Neutrophil (primary cell): Measurements from ENCODE around the gene JPH3.

Source experiments
- H3K27ac ChIP-seq: fragments of 200-600 bp; sonication (generic); 2 replicates; pipeline ENCODE4 v1.5.1; 2016; ENCODE audit warnings: mild to moderate bottlenecking, moderate library complexity
- H3K27me3 ChIP-seq: fragments of 200-600 bp; sonication (generic); 2 replicates; pipeline ENCODE4 v1.6.0; 2016; ENCODE audit warnings: mild to moderate bottlenecking
- H3K36me3 ChIP-seq: fragments of 200-600 bp; sonication (generic); 2 replicates; pipeline ENCODE4 v1.5.1; 2017
- H3K4me1 ChIP-seq, 2 experiments: fragments of 200-600 bp in 1 of 2; sonication (generic) in 1 of 2; 1 replicate in 1 of 2; 2 replicates in 1 of 2; pipeline versions ENCODE4 v1.5.1 to v1.6.1; 2013 to 2016; ENCODE audit warnings: low read depth in 1 of 2, low read length in 1 of 2, mild to moderate bottlenecking in 1 of 2, moderate library complexity in 1 of 2; ENCODE audit not compliant: control insufficient read depth in 1 of 2, insufficient read depth in 1 of 2
- H3K4me3 ChIP-seq, 2 experiments: fragments of 200-600 bp in 1 of 2; sonication (generic) in 1 of 2; 1 replicate in 1 of 2; 2 replicates in 1 of 2; pipeline ENCODE4 v1.5.1; 2013 to 2016; ENCODE audit warnings: low read depth in 1 of 2, low read length in 1 of 2, mild to moderate bottlenecking in 1 of 2, moderate library complexity in 1 of 2
- H3K9me3 ChIP-seq: fragments of 200-600 bp; sonication (generic); 2 replicates; pipeline ENCODE4 v1.5.1; 2016
- CTCF ChIP-seq: fragments of 200-600 bp; sonication (generic); IDR thresholded peaks from 2 replicates; pipeline ENCODE4 v1.5.1; 2016; ENCODE audit warnings: antibody characterized with exemption

The JPH3 gene

GRCh38 chr16:87587636-87588035, 14.7 kb upstream of the JPH3 start:
- Histone ChIP-seq H3K36me3 (no peaks in the 10 kb centered on the region), H3K27me3 (peaks cover 91% of the 10 kb centered on the region)
- no peak for TF ChIP-seq CTCF

GRCh38 chr16:87592018-87592712, 10.1 kb upstream of the JPH3 start:
- no peak overlapping the region for H3K27ac ChIP-seq
- H3K27me3 ChIP-seq, result peaks cover 69% of the 10 kb centered on the region

More at GRCh38 chr16:87587636-87588035, 14.7 kb upstream of the JPH3 start:
- Histone ChIP-seq H3K4me1 (no peaks in the 10 kb centered on the region), H3K9me3 (no peaks in the 10 kb centered on the region), H3K4me3 (no peak overlapping the region), H3K27ac (no peak overlapping the region)

GRCh38 chr16:87593710-87594258, 8.5 kb upstream of the JPH3 start:
- Histone ChIP-seq H3K4me3 (no peak overlapping the region), H3K4me1 (no peaks in the 10 kb centered on the region), H3K27ac (no peak overlapping the region), H3K9me3 (no peaks in the 10 kb centered on the region), H3K36me3 (no peaks in the 10 kb centered on the region), H3K27me3 (peaks cover 65% of the 10 kb centered on the region)
- TF ChIP-seq CTCF, result no peak

More at GRCh38 chr16:87592018-87592712, 10.1 kb upstream of the JPH3 start:
- no peaks in the 10 kb centered on the region for H3K9me3 ChIP-seq
- no peaks in the 10 kb centered on the region for H3K4me1 ChIP-seq
- no peaks in the 10 kb centered on the region for H3K36me3 ChIP-seq
- H3K4me3 ChIP-seq, result no peak overlapping the region
- TF ChIP-seq CTCF, result no peak

GRCh38 chr16:87595712-87596111, 6.6 kb upstream of the JPH3 start:
- no peaks in the 10 kb centered on the region for H3K4me1 ChIP-seq
- TF ChIP-seq CTCF, result no peak
- peaks cover 65% of the 10 kb centered on the region for H3K27me3 ChIP-seq
- H3K36me3 ChIP-seq, result no peaks in the 10 kb centered on the region
- no peaks in the 10 kb centered on the region for H3K9me3 ChIP-seq
- no peak overlapping the region for H3K27ac ChIP-seq
- no peak overlapping the region for H3K4me3 ChIP-seq

- Histone ChIP-seq H3K36me3 (no peaks in the 10 kb centered on the region), H3K27me3 (peaks cover 69% of the 10 kb centered on the region), H3K4me3 (no peak overlapping the region), H3K9me3 (no peaks in the 10 kb centered on the region), H3K27ac (no peak overlapping the region), H3K4me1 (no peaks in the 10 kb centered on the region)
- no peak for TF ChIP-seq CTCF
Measured at GRCh38 chr16:87597324-87597830, 4.9 kb upstream of the JPH3 start.
